Middle frontal gyrus (tissue), 1 donor: ENCODE results near the gene TACR3.
"Not testable (repeated sequence)": the region's sequence is repeated elsewhere in the genome, so short reads cannot be mapped to it uniquely, and the experiment has no call there.

Experiments
- DNase-seq: peaks from one replicate; pipeline ENCODE4 v3.0.0-alpha.2; 2015; ENCODE audit warnings: low spot score; ENCODE audit errors: extremely low spot score

TACR3 gene, protein sequence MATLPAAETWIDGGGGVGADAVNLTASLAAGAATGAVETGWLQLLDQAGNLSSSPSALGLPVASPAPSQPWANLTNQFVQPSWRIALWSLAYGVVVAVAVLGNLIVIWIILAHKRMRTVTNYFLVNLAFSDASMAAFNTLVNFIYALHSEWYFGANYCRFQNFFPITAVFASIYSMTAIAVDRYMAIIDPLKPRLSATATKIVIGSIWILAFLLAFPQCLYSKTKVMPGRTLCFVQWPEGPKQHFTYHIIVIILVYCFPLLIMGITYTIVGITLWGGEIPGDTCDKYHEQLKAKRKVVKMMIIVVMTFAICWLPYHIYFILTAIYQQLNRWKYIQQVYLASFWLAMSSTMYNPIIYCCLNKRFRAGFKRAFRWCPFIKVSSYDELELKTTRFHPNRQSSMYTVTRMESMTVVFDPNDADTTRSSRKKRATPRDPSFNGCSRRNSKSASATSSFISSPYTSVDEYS

GRCh38 chr4:103719830-103720207 is at the start of gene TACR3:
Gene TACR3, minus strand, starts transcription at chr4:103719985. Its CDS starts 310 bp downstream, at chr4:103719675.
- DNase-seq, result no peak

GRCh38 chr4:103757631-103758030 is 37.8 kb upstream of the TACR3 start:
- no peak for DNase-seq

DNA sequence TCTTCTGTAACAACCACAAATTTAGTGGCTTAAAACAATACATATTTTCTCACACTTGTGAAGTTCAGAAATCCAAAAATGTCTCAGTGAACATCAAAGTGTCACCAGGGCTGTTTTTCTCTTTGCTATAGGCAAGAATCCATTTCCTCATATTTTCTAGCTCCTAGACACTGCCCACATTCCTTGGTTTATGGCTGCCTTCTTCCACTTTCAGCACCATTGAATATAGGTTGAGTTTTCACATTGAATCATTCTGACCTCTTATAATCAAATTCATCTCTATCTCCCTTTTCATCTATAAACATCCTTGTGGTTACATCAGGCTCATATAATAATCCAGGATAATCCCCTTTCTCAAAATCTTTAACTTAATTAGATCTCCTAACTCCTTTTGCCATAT is 37.0 kb upstream of the TACR3 start:
- DNase-seq, result no peak

DNA sequence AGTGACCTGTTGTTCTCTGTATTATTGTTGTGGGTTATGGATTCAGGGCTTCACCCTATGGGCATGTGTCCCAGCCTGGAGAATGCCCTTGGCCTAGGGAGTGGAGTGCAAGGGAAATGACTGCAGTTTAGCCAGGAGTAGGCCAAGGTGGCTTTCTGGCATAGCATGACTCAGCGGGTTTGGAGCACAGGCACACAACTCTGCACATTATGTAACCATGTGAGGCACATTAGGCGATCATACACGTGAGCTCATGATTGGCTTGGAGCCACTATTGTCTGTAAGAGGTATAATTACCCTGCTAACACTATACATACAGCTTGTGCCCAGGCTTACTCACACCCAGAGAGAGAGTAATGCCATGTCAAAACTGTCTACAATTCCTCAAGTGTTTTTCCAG is 35.1 kb upstream of the TACR3 start:
- DNase-seq, result no peak

DNA sequence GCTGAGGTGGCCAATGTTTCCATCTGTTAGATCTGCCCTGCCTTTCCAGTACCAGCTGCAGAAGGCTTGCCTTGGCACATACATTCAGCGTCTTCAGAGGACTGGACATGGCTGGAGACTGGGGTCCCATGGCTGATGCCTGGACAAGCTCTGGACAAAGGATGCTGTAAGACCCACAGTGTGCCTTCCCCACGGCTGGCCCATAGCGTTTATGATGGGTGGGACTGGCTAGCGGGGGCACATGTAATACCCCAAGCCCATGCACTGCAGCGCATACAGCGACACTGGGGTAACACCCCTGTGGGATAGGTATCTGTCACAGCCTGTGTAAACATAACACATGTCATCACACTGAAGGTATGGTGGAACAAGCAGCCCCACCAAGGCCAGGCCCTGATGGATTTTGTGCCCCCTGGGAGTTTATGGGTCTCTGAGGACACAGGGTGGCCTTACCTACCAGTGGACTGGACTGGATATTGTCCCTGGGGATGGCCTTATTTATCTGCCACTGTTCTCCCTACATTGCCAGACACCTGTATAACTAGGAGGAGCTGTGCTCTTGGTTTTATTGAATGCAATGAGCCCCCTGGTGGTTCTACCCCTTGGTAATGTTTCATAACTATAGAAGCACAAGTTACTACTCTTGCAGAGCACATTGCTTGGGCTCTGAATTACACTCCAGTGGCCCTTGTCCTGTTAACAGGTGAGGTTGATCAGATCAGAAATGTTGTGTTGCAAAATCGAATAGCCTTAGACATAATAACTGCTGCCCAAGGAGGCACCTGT is 34.3 kb upstream of the TACR3 start:
- DNase-seq, result no peak

DNA sequence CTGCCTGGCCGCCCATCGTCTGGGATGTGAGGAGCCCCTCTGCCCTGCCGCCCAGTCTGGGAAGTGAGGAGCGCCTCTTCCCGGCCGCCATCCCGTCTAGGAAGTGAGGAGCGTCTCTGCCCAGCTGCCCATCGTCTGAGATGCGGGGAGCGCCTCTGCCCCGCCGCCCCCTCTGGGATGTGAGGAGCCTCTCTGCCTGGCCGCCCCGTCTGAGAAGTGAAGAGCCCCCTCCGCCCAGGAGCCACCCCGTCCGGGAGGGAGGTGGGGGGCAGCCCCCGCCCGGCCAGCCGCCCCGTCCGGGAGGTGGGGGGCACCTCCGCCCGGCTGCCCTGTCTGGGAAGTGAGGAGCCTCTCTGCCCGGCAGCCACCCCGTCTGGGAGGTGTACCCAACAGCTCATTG is 3.4 kb upstream of the TACR3 start:
- DNase-seq, result not testable (repeated sequence)

DNA sequence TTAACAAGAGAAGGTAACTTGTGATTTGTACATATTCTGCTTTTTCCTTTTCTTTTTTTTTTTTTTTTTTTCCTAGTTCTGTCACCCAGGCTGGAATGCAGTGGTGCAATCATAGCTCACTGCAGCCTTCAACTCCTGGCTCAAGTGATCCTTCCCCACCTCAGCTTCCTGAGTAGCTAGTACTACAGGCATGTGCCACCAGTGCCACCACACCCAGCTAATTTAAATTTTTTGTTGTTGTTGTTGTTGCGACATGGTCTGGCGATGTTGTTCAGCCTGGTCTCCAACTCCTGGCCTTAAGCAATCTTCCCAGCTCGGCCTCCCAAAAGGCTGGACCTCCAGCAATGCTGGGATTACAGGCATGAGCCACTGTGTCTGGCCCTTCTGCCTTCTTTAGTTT is 1.5 kb upstream of the TACR3 start:
- no peak for DNase-seq

- no peak for DNase-seq
These were observed 876 bp upstream of the TACR3 start for GRCh38 chr4:103720661-103721060.

GRCh38 chr4:103719105-103719829 is 518 bp downstream of the TACR3 start:
- DNase-seq, result no peak

- DNase-seq, result no peak
These were observed 27.2 kb downstream of the TACR3 start for GRCh38 chr4:103692615-103693014.

DNA sequence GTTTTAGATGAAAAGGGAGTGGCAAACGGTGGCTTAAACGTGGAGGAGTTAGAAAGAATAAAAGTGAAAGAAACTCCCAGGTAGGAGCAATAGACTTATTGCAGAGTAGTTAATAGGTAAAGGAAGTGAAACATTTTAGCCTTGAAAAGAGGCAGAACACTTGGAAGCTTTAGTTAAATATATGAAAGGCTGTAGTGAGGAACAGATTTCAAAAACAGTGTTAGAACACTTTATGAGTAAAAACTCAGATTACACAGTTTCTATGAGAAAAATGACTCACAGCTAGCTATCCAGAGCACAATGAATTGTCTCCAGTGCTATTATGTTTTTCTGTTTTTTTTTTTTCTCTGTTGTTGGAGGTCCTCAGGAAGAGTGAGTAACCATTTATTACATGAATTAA is 45.8 kb downstream of the TACR3 start:
- DNase-seq, result no peak

DNA sequence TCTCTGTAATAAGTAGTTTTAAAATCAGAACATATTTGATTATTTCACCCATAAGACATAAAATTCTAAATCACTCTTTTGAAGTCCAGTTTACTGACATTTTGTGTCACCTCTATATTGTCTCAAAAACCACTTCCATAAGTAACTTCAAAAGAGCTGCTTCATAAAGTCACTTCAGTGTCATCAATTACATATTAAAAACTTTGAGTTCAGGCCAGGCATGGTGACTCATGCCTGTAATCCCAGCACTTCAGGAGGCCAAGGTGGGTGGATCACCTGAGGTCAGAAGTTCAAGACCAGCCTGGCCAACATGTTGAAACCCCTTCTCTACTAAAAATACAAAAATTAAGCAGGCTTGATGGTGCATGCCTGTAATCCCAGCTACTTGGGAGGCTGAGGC is 53.0 kb downstream of the TACR3 start:
- not testable (repeated sequence) for DNase-seq

- no peak for DNase-seq
These were observed 55.2 kb downstream of the TACR3 start for GRCh38 chr4:103664436-103665075.

GRCh38 chr4:103648541-103648940 is 71.2 kb downstream of the TACR3 start:
- DNase-seq, result no peak

- DNase-seq, result no peak
These were observed 73.8 kb downstream of the TACR3 start for GRCh38 chr4:103645991-103646390.

- no peak for DNase-seq
These were observed 85.5 kb downstream of the TACR3 start for GRCh38 chr4:103634236-103634635.

GRCh38 chr4:103626296-103626695 is 93.5 kb downstream of the TACR3 start:
- no peak for DNase-seq

DNA sequence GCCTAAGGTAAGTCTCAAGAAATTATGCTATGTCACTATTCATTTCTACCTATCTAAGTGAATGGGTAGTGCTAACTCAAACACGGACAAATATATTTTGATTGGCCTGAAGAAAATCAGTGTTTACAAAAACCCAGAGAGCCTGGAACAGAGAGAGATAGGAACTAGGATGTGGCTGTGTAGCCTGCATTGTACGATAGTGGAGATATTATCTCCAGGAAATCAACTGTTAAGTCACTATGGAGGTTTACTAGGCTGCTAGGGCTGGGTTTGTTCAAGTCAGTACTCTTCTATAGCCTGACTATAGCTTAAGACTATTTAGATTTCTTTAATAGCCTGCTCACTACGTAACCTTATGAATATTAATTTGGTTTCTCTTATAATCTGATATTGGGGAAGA is 127.9 kb downstream of the TACR3 start:
- no peak for DNase-seq

DNA sequence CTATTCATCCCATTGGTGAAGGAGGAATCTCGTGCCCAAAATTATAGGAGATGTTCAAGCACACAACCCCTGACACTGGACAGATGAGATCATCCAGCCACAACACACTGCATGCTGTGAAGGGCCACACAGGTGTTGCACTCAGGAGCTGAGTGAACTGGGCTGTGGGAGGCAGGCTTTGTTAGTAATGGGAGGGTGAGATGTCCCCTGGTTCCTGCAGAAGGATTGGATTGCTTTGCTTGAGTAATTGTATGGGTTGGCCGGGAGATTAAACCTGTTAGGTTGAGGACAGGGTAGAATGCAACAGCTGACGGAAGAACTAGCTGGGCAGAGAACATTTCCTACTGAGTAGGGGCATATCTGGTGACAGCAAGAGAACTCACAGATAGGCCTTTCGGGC is 152.2 kb downstream of the TACR3 start:
- no peak for DNase-seq

DNA sequence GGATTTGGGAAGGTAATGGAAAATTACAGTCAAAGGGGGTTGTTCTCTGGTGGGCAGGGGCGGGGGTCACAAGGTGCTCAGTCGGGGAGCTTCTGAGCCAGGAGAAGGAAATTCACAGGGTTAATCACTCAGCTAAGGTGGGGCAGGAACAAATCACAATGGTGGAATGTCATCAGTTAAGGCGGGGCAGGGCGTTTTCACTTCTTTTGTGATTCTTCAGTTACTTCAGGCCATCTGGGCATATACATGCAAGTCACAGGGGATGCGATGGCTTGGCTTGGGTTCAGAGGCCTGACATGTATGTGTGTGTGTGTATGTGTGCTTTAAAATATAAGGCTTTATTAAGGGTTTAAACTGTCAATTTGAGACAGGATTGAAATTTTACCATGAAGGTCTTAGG is 160.6 kb downstream of the TACR3 start:
- not testable (repeated sequence) for DNase-seq
